Transverse colon (tissue), 4 donors: ENCODE measurements around the gene CTBP2. TPM values are rescaled to one million over a fixed set of nuclear protein-coding genes. Genes with fewer than 3 reads are reported as not detected.

ENCODE experiments used
- DNase-seq: peaks from one replicate; pipeline ENCODE4 v3.0.0-alpha.2; 2019
- H3K27ac ChIP-seq, 4 donors: fragments of 200-600 bp; sonication (generic); 2 replicates each; pipeline ENCODE4 v1.5.1; 2016 to 2018; ENCODE audit warnings: inconsistent platforms in 4 of 4
- H3K27me3 ChIP-seq: fragments of 200-600 bp; sonication (generic); 2 replicates; pipeline ENCODE4 v1.5.1; 2017; ENCODE audit warnings: inconsistent platforms
- H3K36me3 ChIP-seq, 4 donors: fragments of 200-600 bp; sonication (generic); 2 replicates each; pipeline ENCODE4 v1.5.1; 2017 to 2019; ENCODE audit warnings: inconsistent platforms in 4 of 4
- H3K4me1 ChIP-seq, 4 donors: fragments of 200-600 bp; sonication (generic); 2 replicates each; pipeline ENCODE4 v1.5.1; 2017 to 2020; ENCODE audit warnings: inconsistent platforms in 4 of 4
- H3K4me3 ChIP-seq, 4 donors: fragments of 200-600 bp; sonication (generic); 1 replicate in 1 of 4; 2 replicates in 3 of 4; pipeline versions ENCODE4 v1.5.1 to v1.6.1; 2017 to 2019; ENCODE audit warnings: inconsistent platforms in 4 of 4
- H3K9me3 ChIP-seq, 2 donors: fragments of 200-600 bp; sonication (generic); 2 replicates each; pipeline ENCODE4 v1.5.1; 2017 to 2019; ENCODE audit warnings: inconsistent platforms in 2 of 2
- EP300 ChIP-seq: sonication (generic); formaldehyde crosslinking; IDR thresholded peaks from one replicate; pipeline ENCODE4 v1.6.1; 2017; ENCODE audit warnings: antibody characterized with exemption, low read depth
- POLR2A ChIP-seq: fragments of 450-650 bp; IDR thresholded peaks from one replicate; pipeline ENCODE4 v1.6.1; 2016; ENCODE audit warnings: antibody characterized with exemption, mild to moderate bottlenecking, moderate library complexity
- POLR2AphosphoS5 ChIP-seq, 3 donors: sonication (generic); formaldehyde crosslinking; IDR thresholded peaks; one replicate each; pipeline ENCODE4 v1.6.1; 2016; ENCODE audit warnings: antibody characterized with exemption in 3 of 3
- WGBS, 2 donors: methylation state at CpG; one replicate each; pipeline ENCODE4 v1.1.5; 2018; ENCODE audit warnings: low coverage in 1 of 2; 5-methylcytosine and 5-hydroxymethylcytosine counted together
- in situ Hi-C, 4 donors: fragments of 200-750 bp; cut with MboI; loops; one replicate each; pipeline versions ENCODE4 v1.15.0 to v1.15.1; 2017; ENCODE audit warnings: low sequenced_read_pairs in 3 of 4, low pct_ligation_motif_present in 1 of 4, low pct_unique_long_range_greater_than_20kb in 1 of 4
- intact Hi-C: fragments of 100-400 bp; cut with DNase I; formaldehyde crosslinking; loops from one replicate; pipeline ENCODE4 v1.15.1; 2023; ENCODE audit warnings: low total_unique reads
- total RNA-seq, 4 donors: library from RNA; depleted of rRNA; stranded (reverse); fragments of >200 nt; gene quantifications; one replicate each; pipeline ENCODE4 v1.1.0, GENCODE V29; 2016
- TF ChIP-seq, protein P1 (sequence below), 5 experiments: fragments of 200-600 bp in 3 of 5; fragments of 450-650 bp in 2 of 5; sonication (generic) in 3 of 5; IDR thresholded peaks; 1 replicate in 2 of 5; 2 replicates in 3 of 5; pipeline ENCODE4 v1.5.1; 2016 to 2017; ENCODE audit warnings: antibody characterized with exemption in 5 of 5, inconsistent platforms in 3 of 5, mild to moderate bottlenecking in 2 of 5, moderate library complexity in 1 of 5

Gene CTBP2
- total RNA-seq, 4 donors from 2014 or later, result 71.9 to 247 (median 98.4) TPM

DNA sequence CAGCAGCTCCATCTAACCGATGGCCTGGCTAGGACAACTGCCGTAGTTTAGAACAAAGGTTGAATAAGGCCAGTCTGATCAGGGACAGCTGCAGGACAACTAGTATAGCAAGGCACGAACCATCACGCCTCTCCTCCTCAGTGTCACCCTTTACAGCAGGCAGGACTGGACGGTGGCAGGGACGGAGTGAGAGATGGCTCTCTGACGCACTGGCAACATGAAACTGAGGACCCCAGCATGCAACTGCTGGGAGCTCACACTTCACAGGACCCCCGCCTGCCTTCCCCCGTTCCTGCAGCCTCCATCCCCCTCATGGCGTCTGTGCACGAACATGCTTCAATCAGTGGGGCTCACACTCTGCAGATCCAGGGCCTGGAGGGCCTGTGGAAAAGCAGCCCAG lies 164.8 kb downstream of the CTBP2 start:
- intact Hi-C loops, result no loop called here
- Histone ChIP-seq H3K4me1 (peaks cover 10 to 18% (median 11%) of the 10 kb centered on the region in 4 donors), H3K4me3 (no peak overlapping the region), H3K36me3 (peaks cover 0 to 40% (median 20%) of the 10 kb centered on the region in 4 donors), H3K9me3 (no peaks in the 10 kb centered on the region), H3K27ac (no peak overlapping the region), H3K27me3 (no peaks in the 10 kb centered on the region)
- DNase-seq, result no peak
- WGBS, 2 donors, result 93 to 94% methylated on average over 2 to 10 of the region's 11 CpGs
- TF ChIP-seq EP300, result no peak
- no peak for TF ChIP-seq POLR2AphosphoS5 (IDR thresholded peaks at IDR 0.05)
- TF ChIP-seq POLR2A, result no peak
- TF ChIP-seq, protein P1, sequence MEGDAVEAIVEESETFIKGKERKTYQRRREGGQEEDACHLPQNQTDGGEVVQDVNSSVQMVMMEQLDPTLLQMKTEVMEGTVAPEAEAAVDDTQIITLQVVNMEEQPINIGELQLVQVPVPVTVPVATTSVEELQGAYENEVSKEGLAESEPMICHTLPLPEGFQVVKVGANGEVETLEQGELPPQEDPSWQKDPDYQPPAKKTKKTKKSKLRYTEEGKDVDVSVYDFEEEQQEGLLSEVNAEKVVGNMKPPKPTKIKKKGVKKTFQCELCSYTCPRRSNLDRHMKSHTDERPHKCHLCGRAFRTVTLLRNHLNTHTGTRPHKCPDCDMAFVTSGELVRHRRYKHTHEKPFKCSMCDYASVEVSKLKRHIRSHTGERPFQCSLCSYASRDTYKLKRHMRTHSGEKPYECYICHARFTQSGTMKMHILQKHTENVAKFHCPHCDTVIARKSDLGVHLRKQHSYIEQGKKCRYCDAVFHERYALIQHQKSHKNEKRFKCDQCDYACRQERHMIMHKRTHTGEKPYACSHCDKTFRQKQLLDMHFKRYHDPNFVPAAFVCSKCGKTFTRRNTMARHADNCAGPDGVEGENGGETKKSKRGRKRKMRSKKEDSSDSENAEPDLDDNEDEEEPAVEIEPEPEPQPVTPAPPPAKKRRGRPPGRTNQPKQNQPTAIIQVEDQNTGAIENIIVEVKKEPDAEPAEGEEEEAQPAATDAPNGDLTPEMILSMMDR (IDR thresholded peaks at IDR 0.05), result no peak
- in situ Hi-C loops, result no loop called here

DNA sequence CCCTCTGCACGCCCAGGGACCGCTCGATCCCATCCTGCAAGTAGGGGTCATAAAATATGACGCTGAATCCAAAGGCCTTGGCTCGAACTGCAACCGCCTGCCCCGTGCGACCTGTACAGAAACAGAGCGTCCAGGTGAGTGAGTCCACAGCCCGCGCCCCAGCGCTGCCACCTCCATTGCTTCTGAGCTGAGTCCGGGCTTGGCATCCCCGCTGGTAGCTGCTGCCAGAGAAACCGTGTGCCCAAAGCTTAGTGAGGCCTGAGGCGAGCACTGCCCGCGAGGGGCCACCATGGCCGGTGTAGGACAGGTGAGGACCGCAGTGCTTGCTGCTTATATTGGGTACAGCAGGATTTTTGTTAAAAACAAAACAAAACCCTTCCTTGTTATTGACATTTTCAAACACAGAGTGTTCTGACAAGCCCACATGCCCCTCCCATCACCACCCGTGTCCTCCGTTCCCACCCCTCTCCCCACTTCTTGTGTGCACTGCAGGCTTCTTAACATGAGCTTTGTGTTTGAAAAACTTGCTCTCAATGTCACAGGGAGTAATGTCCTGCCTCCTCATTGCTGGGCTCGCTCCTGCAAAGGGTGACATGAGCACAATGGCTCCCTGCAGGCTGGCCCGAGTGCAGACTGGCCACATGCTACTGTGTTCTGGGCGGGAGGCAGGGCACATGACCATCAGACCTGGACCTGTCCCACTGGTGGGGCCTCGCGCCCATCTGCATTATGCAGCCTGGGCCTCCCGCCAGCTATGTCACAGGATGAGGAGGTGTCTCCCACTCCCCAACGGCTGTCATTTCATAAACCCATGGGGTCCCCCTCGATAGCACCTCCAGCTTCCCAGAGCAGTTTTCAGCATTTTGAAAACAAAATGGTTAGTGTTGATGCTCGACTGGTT lies 165.5 kb downstream of the CTBP2 start:
- in situ Hi-C loops, result no loop called here
- Histone ChIP-seq H3K4me3 (no peak overlapping the region), H3K4me1 (peaks cover 2 to 10% (median 7%) of the 10 kb centered on the region in 4 donors), H3K27ac (no peak overlapping the region), H3K27me3 (no peaks in the 10 kb centered on the region), H3K9me3 (no peaks in the 10 kb centered on the region), H3K36me3 (peaks cover 0 to 40% (median 20%) of the 10 kb centered on the region in 4 donors)
- intact Hi-C loops, result no loop called here
- 85% methylated on average over 31 of the region's 31 CpGs; no CpG with 5 or more reads in 1 of the 2 donors for WGBS, 2 donors
- DNase-seq, result no peak
- TF ChIP-seq POLR2AphosphoS5 (IDR thresholded peaks at IDR 0.05), result no peak
- no peak for TF ChIP-seq EP300
- TF ChIP-seq, protein P1 (IDR thresholded peaks at IDR 0.05), result no peak
- no peak for TF ChIP-seq POLR2A

DNA sequence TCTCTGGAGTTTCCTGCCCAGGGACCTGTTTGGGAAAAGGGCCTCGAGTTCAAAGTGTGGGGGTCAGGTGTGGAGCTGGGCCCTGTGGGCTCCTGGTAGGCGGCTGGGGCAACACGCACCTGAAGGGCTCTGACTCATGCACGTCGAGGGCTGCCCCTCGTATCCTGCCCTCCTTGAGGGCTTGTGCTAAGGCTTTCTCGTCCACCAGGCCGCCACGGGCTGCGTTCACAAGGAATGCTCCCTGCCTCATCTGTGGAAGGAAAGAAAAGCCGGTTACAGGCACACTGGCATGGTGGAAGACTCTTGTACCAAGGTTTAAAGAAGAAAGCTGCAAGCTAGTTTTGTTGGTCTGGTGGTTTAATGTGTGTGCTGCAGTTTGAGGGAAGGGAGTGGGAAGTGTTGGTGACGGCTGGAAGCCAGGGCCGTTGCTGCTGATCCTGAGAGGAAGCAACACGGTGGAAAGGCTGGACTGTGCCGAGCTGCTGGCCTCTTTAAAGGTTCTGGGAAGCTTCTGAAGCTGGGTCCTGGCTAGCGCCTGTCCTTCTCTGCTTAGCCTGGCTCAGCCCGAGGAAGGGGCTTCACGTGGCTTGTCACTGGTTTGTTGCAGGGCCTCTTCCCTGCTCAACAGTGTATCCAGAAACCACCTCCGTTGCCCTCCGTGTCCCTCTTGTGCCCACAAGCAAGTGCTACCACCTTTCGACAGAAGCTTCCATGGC lies 166.5 kb downstream of the CTBP2 start:
- in situ Hi-C loops (no loop called here), intact Hi-C loops (loop anchor here (1.0 kb wide), 1 partner anchor 47 kb away; no protein-coding TSS in a partner anchor)
- TF ChIP-seq, protein P1 (IDR thresholded peaks at IDR 0.05), result no peak
- no peak for TF ChIP-seq EP300
- TF ChIP-seq POLR2A, result no peak
- TF ChIP-seq POLR2AphosphoS5 (IDR thresholded peaks at IDR 0.05), result no peak
- Histone ChIP-seq H3K4me3 (no peak overlapping the region), H3K36me3 (peaks cover 0 to 40% (median 20%) of the 10 kb centered on the region in 4 donors), H3K4me1 (peaks cover 0 to under 1% (median under 1%) of the 10 kb centered on the region in 4 donors), H3K27me3 (no peaks in the 10 kb centered on the region), H3K27ac (no peak overlapping the region), H3K9me3 (no peaks in the 10 kb centered on the region)
- 81 to 88% methylated on average over 10 to 20 of the region's 21 CpGs for WGBS, 2 donors
- no peak for DNase-seq

DNA sequence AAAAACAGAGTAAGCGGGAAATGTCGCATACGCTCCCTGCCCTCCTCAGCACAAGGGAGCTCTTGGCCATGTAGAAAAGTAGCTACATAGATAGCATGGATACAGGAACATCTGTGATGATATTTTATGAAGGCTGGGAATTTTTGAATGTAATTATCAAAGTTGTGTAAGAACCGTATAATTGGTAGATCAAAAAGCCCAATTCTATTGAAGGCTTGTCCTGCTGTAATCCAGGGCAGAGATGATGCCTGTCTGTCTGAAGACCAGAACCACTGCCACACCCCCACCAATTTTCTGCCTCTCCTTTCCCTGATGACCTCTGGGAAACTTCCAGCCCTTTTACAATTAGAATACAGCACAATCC lies 167.0 kb downstream of the CTBP2 start:
- peaks cover 0 to 40% (median 20%) of the 10 kb centered on the region in 4 donors for H3K36me3 ChIP-seq

More for the DNA sequence above, 167.0 kb downstream of the CTBP2 start:
- H3K27ac ChIP-seq, result no peak overlapping the region
- no peak for DNase-seq
- H3K9me3 ChIP-seq, result no peaks in the 10 kb centered on the region
- intact Hi-C loops, result loop anchor here (1.0 kb wide), 1 partner anchor 48 kb away; no protein-coding TSS in a partner anchor
- in situ Hi-C loops, result no loop called here
- no peaks in the 10 kb centered on the region for H3K27me3 ChIP-seq
- 92 to 94% methylated on average over 3 to 4 of the region's 4 CpGs for WGBS, 2 donors
- no peaks in the 10 kb centered on the region for H3K4me1 ChIP-seq
- no peak overlapping the region for H3K4me3 ChIP-seq
- TF ChIP-seq, protein P1 (IDR thresholded peaks at IDR 0.05), result no peak
- TF ChIP-seq POLR2AphosphoS5 (IDR thresholded peaks at IDR 0.05) (no peak), EP300 (no peak), POLR2A (no peak)
